CD4-positive, CD25-positive, alpha-beta regulatory T cell (primary cell): ENCODE measurements around the gene NECTIN4. TPM values are rescaled to one million over a fixed set of nuclear protein-coding genes. Genes with fewer than 3 reads are reported as not detected.

Experiments used
- ATAC-seq, 2 donors: fragments of 150-1000 bp; cut with Tn5 transposase; one replicate each; pipeline ENCODE4 v1.10.0; 2021; ENCODE audit warnings: low read depth in 2 of 2, moderate number of reproducible peaks in 2 of 2, moderate library complexity in 1 of 2
- DNase-seq, 3 donors: peaks; one replicate each; pipeline versions ENCODE4 v3.0.0 to v3.0.0-alpha.2; 2012 to 2022; ENCODE audit warnings: mixed read lengths in 1 of 3
- H3K27ac ChIP-seq: one replicate; pipeline ENCODE4 v1.7.0; 2013; ENCODE audit warnings: mild to moderate bottlenecking, low read length; ENCODE audit not compliant: insufficient read depth, poor library complexity, severe bottlenecking
- H3K27me3 ChIP-seq: one replicate; pipeline ENCODE4 v1.7.0; 2013; ENCODE audit warnings: low read length; ENCODE audit not compliant: control insufficient read depth, insufficient read depth
- H3K36me3 ChIP-seq: one replicate; pipeline ENCODE4 v1.7.0; 2013; ENCODE audit warnings: mild to moderate bottlenecking, low read length, moderate library complexity; ENCODE audit not compliant: control insufficient read depth, insufficient read depth
- H3K4me1 ChIP-seq: 2 replicates; pipeline ENCODE4 v1.7.0; 2013; ENCODE audit warnings: mild to moderate bottlenecking, low read length; ENCODE audit not compliant: insufficient read depth, control insufficient read depth, poor library complexity, severe bottlenecking
- H3K4me3 ChIP-seq: one replicate; pipeline ENCODE4 v1.7.0; 2013; ENCODE audit warnings: low read depth, mild to moderate bottlenecking, low read length, moderate library complexity
- H3K9me3 ChIP-seq, 2 experiments: 1 replicate in 1 of 2; 2 replicates in 1 of 2; pipeline ENCODE4 v1.7.0; 2013; ENCODE audit warnings: low read length in 2 of 2, mild to moderate bottlenecking in 1 of 2, moderate library complexity in 1 of 2; ENCODE audit not compliant: control insufficient read depth in 2 of 2
- H3K27ac Mint-ChIP-seq, 3 donors: one replicate each; pipeline ENCODE4 v1.8.0; 2020 to 2022; ENCODE audit warnings: mild to moderate bottlenecking in 3 of 3, mixed read lengths in 3 of 3, moderate library complexity in 2 of 3
- H3K27me3 Mint-ChIP-seq: one replicate; pipeline ENCODE4 v1.8.0; 2022; ENCODE audit warnings: mild to moderate bottlenecking, mixed read lengths
- H3K36me3 Mint-ChIP-seq: one replicate; pipeline ENCODE4 v1.8.0; 2020; ENCODE audit warnings: mixed read lengths
- H3K4me1 Mint-ChIP-seq, 4 donors: one replicate each; pipeline ENCODE4 v1.8.0; 2020 to 2022; ENCODE audit warnings: mixed read lengths in 4 of 4, mild to moderate bottlenecking in 1 of 4
- H3K4me3 Mint-ChIP-seq, 4 donors: one replicate each; pipeline ENCODE4 v1.8.0; 2020 to 2022; ENCODE audit warnings: mild to moderate bottlenecking in 4 of 4, mixed read lengths in 4 of 4, moderate library complexity in 3 of 4
- H3K9me3 Mint-ChIP-seq, 7 donors: one replicate each; pipeline ENCODE4 v1.8.0; 2020 to 2022; ENCODE audit warnings: mixed read lengths in 7 of 7, mild to moderate bottlenecking in 3 of 7, moderate library complexity in 2 of 7
- polyA plus RNA-seq, 4 donors: library from polyadenylated mRNA; unstranded; fragments of 300-500 nt; fragmentation: Illumina TruSeq; gene quantifications; one replicate each; pipeline ENCODE4 v1.2.3, GENCODE V29; 2021
- total RNA-seq: library from RNA; stranded (reverse); gene quantifications from one replicate; pipeline ENCODE4 v1.2.3, GENCODE V29; 2022

NECTIN4 gene
- total RNA-seq = not detected
- polyA plus RNA-seq = under 1 TPM in 1 of 4 donors, not detected in 3; 0.05 TPM

GRCh38 chr1:161089251-161089924, at the start of gene NECTIN4:
Gene NECTIN4 (minus strand): TSS chr1:161089558. CDS start chr1:161089296, 262 bp downstream.
- no peaks in the 10 kb centered on the region for H3K27me3 Mint-ChIP-seq
- no peaks in the 10 kb centered on the region for H3K36me3 Mint-ChIP-seq
- Histone ChIP-seq H3K9me3 (no peaks in the 10 kb centered on the region), H3K27ac (no peak within 1 kb of the TSS), H3K4me1 (no peaks in the 10 kb centered on the region), H3K36me3 (no peaks in the 10 kb centered on the region), H3K4me3 (no peak within 1 kb of the TSS), H3K27me3 (no peaks in the 10 kb centered on the region)
- no peak within 1 kb of the TSS for H3K27ac Mint-ChIP-seq
- H3K4me1 Mint-ChIP-seq = peaks cover 0 to 5% (median 1%) of the 10 kb centered on the region in 4 donors
- H3K4me3 Mint-ChIP-seq = peak within 1 kb of the TSS in 1 of 4 donors; percentile 44
- DNase-seq = no peak
- H3K9me3 Mint-ChIP-seq = no peaks in the 10 kb centered on the region
- no peak for ATAC-seq

DNA sequence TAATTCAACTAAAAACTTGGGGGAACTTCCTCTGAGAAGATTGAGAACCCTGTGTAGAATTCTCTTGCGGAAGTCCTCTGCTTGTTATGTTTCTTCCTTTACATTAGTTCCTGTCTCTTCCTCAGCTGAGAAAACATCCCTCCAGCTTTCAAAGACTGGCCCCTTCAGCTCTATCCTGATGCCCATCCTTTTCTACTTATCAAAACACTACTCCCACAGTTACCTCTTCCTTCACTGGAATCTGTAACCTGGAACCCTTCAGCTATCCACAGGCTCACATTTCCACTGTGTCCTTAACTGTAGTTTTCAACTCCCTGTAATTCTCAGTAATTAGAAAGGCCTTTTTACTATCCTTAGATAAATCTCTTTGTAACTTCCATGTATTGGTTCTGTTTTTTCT, 49.1 kb upstream of the NECTIN4 start:
- no peaks in the 10 kb centered on the region for H3K27me3 ChIP-seq
- no peaks in the 10 kb centered on the region for H3K9me3 ChIP-seq
- Mint-ChIP-seq H3K36me3 (no peaks in the 10 kb centered on the region), H3K9me3 (no peaks in the 10 kb centered on the region), H3K4me1 (peaks cover 0 to 14% (median 8%) of the 10 kb centered on the region in 4 donors), H3K4me3 (peak overlapping the region in 1 of 4 donors; percentile 10), H3K27ac (peak overlapping the region; percentile 59 to 81 (median 64)), H3K27me3 (no peaks in the 10 kb centered on the region)
- H3K4me1 ChIP-seq = peaks cover 5% of the 10 kb centered on the region
- H3K27ac ChIP-seq = no peak overlapping the region
- ATAC-seq = no peak
- no peaks in the 10 kb centered on the region for H3K36me3 ChIP-seq
- no peak overlapping the region for H3K4me3 ChIP-seq
- no peak for DNase-seq

GRCh38 chr1:161137881-161138280, 48.5 kb upstream of the NECTIN4 start:
- H3K9me3 Mint-ChIP-seq = no peaks in the 10 kb centered on the region
- Histone ChIP-seq H3K4me1 (peaks cover 10% of the 10 kb centered on the region), H3K27ac (no peak overlapping the region), H3K4me3 (no peak overlapping the region), H3K27me3 (no peaks in the 10 kb centered on the region), H3K36me3 (no peaks in the 10 kb centered on the region), H3K9me3 (no peaks in the 10 kb centered on the region)
- H3K4me1 Mint-ChIP-seq = peaks cover 0 to 14% (median 8%) of the 10 kb centered on the region in 4 donors
- H3K27ac Mint-ChIP-seq = peak overlapping the region in 1 of 3 donors; percentile 64
- no peaks in the 10 kb centered on the region for H3K36me3 Mint-ChIP-seq
- no peak overlapping the region for H3K4me3 Mint-ChIP-seq
- ATAC-seq (no peak), DNase-seq (no peak)
- H3K27me3 Mint-ChIP-seq = no peaks in the 10 kb centered on the region

- peak overlapping the region; percentile 89 for H3K27ac ChIP-seq
- DNase-seq (no peak), ATAC-seq (no peak)
- peaks cover 8% of the 10 kb centered on the region for H3K36me3 Mint-ChIP-seq
- peaks cover 11% of the 10 kb centered on the region for H3K36me3 ChIP-seq
- H3K27me3 ChIP-seq = no peaks in the 10 kb centered on the region
- H3K4me3 Mint-ChIP-seq = no peak overlapping the region
- peaks cover 40% of the 10 kb centered on the region for H3K4me1 ChIP-seq
- peaks cover 0 to 1% (median 0%) of the 10 kb centered on the region in 7 donors for H3K9me3 Mint-ChIP-seq
- H3K27me3 Mint-ChIP-seq = no peaks in the 10 kb centered on the region
- H3K27ac Mint-ChIP-seq = no peak overlapping the region
- H3K4me3 ChIP-seq = peak overlapping the region; percentile 98
- no peaks in the 10 kb centered on the region for H3K9me3 ChIP-seq
- H3K4me1 Mint-ChIP-seq = peaks cover 22 to 49% (median 31%) of the 10 kb centered on the region in 4 donors
Observed at GRCh38 chr1:161133220-161133740, 43.9 kb upstream of the NECTIN4 start.

- H3K27ac Mint-ChIP-seq = peak within 1 kb of the TSS in 2 of 3 donors; percentile 89 to 95
- H3K9me3 ChIP-seq = no peaks in the 10 kb centered on the region
- H3K4me1 ChIP-seq = peaks cover 40% of the 10 kb centered on the region
- H3K27ac ChIP-seq = peak within 1 kb of the TSS; percentile 89
- H3K27me3 ChIP-seq = no peaks in the 10 kb centered on the region
- peak; percentile 89 to 97 (median 92) for DNase-seq
- H3K4me3 Mint-ChIP-seq = peak within 1 kb of the TSS in 1 of 4 donors; percentile 80
- H3K27me3 Mint-ChIP-seq = no peaks in the 10 kb centered on the region
- peaks cover 19 to 54% (median 35%) of the 10 kb centered on the region in 4 donors for H3K4me1 Mint-ChIP-seq
- peaks cover 18% of the 10 kb centered on the region for H3K36me3 ChIP-seq
- H3K36me3 Mint-ChIP-seq = peaks cover 14% of the 10 kb centered on the region
- ATAC-seq = peak; percentile 96 to 97
- H3K4me3 ChIP-seq = peak within 1 kb of the TSS; percentile 98
- H3K9me3 Mint-ChIP-seq = peaks cover 0 to 1% (median 0%) of the 10 kb centered on the region in 7 donors
Observed at GRCh38 chr1:161132410-161133219, 43.3 kb upstream of the NECTIN4 start, which contains the start of gene DEDD. Gene DEDD (minus strand): TSS chr1:161132667. CDS start chr1:161124462, 8,205 bp downstream.

GRCh38 chr1:161131523-161132409, 42.4 kb upstream of the NECTIN4 start:
- peaks cover 24 to 62% (median 41%) of the 10 kb centered on the region in 4 donors for H3K4me1 Mint-ChIP-seq
- peaks cover 20% of the 10 kb centered on the region for H3K36me3 Mint-ChIP-seq
- no peaks in the 10 kb centered on the region for H3K27me3 Mint-ChIP-seq
- no peak for DNase-seq
- H3K4me1 ChIP-seq = peaks cover 40% of the 10 kb centered on the region
- H3K36me3 ChIP-seq = peaks cover 23% of the 10 kb centered on the region
- no peaks in the 10 kb centered on the region for H3K27me3 ChIP-seq
- H3K27ac ChIP-seq = peak overlapping the region; percentile 89
- peak overlapping the region; percentile 68 for H3K4me3 ChIP-seq
- no peaks in the 10 kb centered on the region for H3K9me3 ChIP-seq
- peaks cover 0 to 1% (median 0%) of the 10 kb centered on the region in 7 donors for H3K9me3 Mint-ChIP-seq
- peak overlapping the region in 1 of 4 donors; percentile 80 for H3K4me3 Mint-ChIP-seq
- ATAC-seq = no peak
- H3K27ac Mint-ChIP-seq = peak overlapping the region in 2 of 3 donors; percentile 89 to 95

DNA sequence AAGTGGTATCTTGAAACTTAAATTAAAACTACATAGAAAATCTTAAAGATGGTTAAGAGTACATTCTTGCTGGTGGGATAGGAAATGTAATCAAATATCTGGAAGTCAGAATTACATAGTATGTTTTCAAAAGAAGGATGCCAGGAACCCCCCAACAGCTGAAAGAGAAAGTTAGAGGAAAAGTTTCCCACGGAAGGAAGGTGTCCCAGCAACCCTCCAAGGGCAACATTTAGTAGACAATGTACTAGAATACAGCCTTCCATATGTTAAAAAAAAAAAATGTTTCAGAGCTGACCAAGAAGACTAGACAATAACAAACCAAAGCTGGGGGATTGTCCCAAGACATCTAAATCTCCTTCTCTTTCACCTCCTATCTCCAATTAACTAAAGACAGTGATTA, 40.9 kb upstream of the NECTIN4 start:
- H3K27me3 Mint-ChIP-seq = no peaks in the 10 kb centered on the region
- peak overlapping the region; percentile 89 for H3K27ac ChIP-seq
- peaks cover 0 to 1% (median 0%) of the 10 kb centered on the region in 7 donors for H3K9me3 Mint-ChIP-seq
- DNase-seq (no peak), ATAC-seq (no peak)
- H3K36me3 Mint-ChIP-seq = peaks cover 28% of the 10 kb centered on the region
- H3K4me3 ChIP-seq = peak overlapping the region; percentile 68
- H3K4me3 Mint-ChIP-seq = peak overlapping the region in 2 of 4 donors; percentile 80 to 86
- H3K4me1 Mint-ChIP-seq = peaks cover 32 to 66% (median 49%) of the 10 kb centered on the region in 4 donors
- no peaks in the 10 kb centered on the region for H3K9me3 ChIP-seq
- H3K27me3 ChIP-seq = no peaks in the 10 kb centered on the region
- H3K36me3 ChIP-seq = peaks cover 31% of the 10 kb centered on the region
- H3K4me1 ChIP-seq = peaks cover 40% of the 10 kb centered on the region
- H3K27ac Mint-ChIP-seq = peak overlapping the region in 2 of 3 donors; percentile 59 to 89
